GM19035 (cell line): ENCODE data around the gene TAF5.
"Not testable (repeated sequence)": the region's sequence is repeated elsewhere in the genome, so short reads cannot be mapped to it uniquely, and the experiment has no call there.

Experiments
- ATAC-seq: cut with Tn5 transposase; IDR thresholded peaks from one replicate; pipeline ENCODE4 v1.9.1; 2021; ENCODE audit not compliant: unreplicated experiment

TAF5 gene

DNA sequence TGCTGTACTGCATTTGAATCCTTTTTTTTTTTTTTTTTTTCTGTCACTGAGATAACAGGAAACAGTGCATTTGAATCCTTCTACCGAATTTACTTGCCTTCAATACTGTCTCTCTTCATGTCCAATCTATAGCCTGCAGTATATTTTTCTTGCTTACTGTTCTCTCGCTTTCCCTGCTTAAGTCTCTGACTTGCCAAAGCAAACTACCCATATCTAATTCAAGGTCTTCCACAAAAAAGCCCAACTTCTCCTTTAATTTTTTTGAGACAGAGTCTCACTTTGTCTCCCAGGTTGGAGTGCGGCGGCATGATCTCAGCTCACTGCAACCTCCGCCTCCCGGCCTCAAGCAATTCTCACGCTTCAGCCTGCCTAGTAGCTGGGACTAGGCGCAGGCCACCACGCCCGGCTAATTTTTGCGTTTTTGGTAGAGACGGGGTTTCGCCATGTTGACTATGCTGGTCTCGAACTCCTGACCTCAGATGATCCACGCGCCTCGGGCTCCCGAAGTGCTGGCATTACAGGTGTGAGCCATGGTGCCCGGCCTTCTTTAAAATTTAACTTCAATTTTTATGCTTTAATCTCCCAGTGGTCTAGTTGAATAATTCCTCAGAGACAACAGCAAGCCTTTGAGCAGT, 29.5 kb downstream of the TAF5 start:
- no peak for ATAC-seq

GRCh38 chr10:103413564-103413963, 45.8 kb downstream of the TAF5 start:
- ATAC-seq: no peak

DNA sequence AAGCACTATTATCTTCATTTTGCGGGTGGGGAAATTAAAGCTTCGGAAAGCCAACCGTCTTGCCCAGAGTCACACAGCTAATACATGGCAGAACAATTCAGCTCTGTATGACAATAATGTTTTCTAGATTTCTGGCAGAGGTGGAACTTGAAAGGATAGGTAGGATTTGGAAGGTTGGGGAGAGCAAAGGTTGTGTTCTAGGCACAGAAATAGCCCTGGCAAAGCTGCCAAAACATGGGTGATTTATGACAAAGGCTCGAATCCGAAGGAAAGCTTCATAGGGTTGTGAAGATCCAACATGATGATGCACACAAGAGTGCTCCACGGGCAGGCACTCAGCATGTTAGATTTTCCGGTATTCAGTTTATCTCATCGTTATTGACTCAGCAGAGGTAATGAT, 47.8 kb downstream of the TAF5 start:
- ATAC-seq: no peak

GRCh38 chr10:103416436-103417147, 48.8 kb downstream of the TAF5 start:
- no peak for ATAC-seq

- not testable (repeated sequence) for ATAC-seq
These were observed 49.3 kb downstream of the TAF5 start for GRCh38 chr10:103417148-103417469.

DNA sequence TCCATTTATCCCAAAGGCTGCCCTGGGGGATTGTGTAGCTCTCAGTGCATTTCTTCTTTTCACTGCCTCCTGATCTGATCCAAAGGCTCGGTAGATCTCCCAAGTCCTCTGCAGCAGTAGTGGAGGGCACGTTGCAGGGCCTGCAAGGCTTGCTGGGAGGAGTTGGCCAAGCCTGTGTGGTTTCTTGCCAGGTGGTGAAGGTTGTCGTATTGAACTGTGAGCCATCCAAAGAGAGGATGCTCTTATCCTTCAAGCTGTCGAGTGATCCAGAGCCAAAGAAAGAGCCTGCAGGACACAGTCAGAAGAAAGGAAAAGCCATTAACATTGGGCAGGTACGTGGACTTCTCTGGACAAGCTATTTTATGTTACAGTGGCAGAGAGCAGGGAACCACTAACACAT, 49.8 kb downstream of the TAF5 start:
- ATAC-seq: no peak

DNA sequence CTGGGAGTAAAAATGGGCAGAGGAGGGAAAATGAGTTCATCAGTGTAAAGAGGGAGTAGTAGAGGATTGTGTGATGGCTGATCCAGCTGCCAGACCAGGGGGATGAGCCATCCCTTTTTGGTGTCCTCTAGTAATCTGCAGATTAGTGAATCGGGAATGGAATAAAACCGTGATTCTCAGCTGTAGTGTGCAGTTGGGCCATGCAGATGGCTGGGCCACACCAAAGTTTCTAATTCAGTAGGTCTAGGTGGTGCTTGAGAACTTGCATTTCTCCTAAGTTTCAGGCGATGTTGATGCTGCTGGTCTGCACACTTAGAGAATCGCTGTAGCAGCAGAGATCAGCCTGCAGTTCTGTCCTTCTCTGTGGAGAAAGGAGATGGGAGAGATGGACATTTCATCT, 51.3 kb downstream of the TAF5 start:
- no peak for ATAC-seq

DNA sequence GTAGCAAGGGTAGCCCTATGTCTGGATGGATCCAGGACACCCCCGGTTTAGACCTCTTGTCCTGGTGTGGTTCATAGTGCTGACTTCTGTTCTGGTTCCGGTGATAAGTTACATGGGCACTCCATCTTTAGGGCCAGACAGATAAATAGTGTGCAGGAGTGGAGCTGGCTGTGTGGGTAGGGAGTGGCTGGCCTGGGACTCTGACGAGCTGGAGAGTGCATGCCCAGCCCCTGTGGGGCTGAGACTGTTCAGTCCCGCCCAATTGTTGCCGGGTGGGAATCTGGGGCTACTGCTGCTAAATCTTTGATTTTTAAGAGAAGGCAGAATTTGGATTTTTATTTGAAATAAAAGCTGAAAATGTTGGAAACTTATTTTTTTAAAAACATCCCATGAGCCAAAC, 56.0 kb downstream of the TAF5 start:
- no peak for ATAC-seq

GRCh38 chr10:103427866-103428265, 60.1 kb downstream of the TAF5 start:
- no peak for ATAC-seq

DNA sequence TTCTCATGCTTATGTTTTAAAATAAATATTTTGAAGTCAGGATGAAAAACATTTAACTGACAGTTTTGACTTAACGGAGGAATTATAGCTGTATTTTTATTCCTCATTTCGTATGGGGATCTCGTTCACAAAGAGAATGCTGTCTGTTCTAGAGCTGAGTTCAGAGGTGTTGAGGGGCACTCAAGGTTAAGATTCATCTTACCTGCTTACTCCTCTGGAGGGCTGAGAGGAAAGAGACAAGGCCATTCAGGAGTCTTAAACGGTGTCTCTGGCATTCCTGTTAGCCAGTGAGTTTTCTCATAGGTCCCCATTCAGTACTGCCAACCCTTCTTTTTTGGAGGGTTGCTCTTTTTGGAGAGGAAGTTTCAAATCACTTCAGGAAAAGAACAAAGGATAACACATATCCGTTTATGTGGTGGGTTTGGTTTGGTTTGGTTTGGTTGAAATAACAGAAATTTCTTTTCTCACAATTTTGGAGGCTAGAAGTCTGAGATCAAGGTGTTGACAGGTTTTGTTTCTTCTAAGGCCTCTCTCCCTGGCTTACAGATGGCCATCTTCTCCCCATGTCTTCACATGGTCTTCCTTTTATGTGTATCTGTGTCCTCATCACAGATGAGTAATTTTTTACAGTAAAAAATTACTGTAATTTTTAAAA, 61.3 kb downstream of the TAF5 start:
- no peak for ATAC-seq

- no peak for ATAC-seq
These were observed 61.9 kb downstream of the TAF5 start for GRCh38 chr10:103429647-103430046.

- ATAC-seq: no peak
These were observed 64.1 kb downstream of the TAF5 start for GRCh38 chr10:103431902-103432301.

DNA sequence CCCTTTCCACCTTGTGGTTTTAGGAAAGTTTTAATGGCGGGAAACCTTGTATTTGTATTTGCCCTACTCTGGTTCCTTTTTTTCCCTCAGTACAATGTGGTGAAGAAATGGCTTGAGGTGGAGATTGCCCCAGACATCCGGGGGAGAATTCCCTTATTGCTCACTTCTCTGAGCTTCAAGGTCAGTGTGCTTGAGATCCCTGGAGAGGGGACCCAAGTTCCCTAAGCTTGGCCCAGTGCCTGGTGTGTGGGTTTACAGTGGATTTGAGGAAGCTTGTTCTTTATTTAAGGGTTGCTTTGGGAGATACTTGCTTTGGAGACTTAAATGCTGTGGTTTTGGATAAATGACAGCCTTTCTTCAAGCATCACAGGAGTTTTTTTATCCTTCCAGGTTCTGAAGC, 66.1 kb downstream of the TAF5 start:
- no peak for ATAC-seq
